Jurkat, Clone E6-1 (cell line): ENCODE results near the gene GOLGA8M. TPM values are rescaled to one million over a fixed set of nuclear protein-coding genes. Genes with fewer than 3 reads are reported as not detected.
"Not testable (repeated sequence)": the region's sequence is repeated elsewhere in the genome, so short reads cannot be mapped to it uniquely, and the experiment has no call there.

Experiments used
- DNase-seq: peaks from one replicate; pipeline ENCODE4 v3.0.0-alpha.2; 2011; ENCODE audit warnings: low read depth, low spot score
- H3K4me3 ChIP-seq: 2 replicates; pipeline ENCODE4 v1.5.1; 2011; ENCODE audit warnings: mild to moderate bottlenecking, low read length, control low read depth, moderate library complexity
- polyA plus RNA-seq: library from polyadenylated mRNA; unstranded; fragments of >200 nt; gene quantifications from one replicate; pipeline ENCODE4 v1.2.1, GENCODE V29; 2012; ENCODE audit warnings: missing spikeins; ENCODE audit not compliant: insufficient read length, insufficient read depth

Gene GOLGA8M
- polyA plus RNA-seq = not detected

DNA sequence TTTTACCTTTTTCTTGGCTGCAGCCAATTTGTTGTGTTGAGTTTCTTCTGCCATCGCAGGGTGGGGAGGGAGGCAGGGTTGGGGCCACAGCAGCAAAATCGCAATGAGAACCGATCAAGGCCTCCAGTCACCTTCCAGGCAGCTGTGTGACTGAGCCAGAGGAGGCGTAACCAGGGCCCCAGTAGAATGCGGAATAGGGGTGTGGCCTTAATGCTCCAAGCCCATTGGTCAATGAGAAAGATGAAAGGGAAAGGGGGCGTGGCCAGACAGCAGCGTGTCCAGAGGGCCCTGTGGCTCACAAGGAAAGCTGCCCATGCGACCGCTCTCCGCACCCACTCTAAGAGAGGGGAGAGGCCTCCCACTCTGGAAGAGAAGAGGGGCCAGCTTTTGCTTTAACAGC, at the start of gene GOLGA8M:
GOLGA8M (minus strand) TSS at position 152 of the 400 bp plus-strand sequence; CDS start at position 54, 98 bp downstream.
- not testable (repeated sequence) for DNase-seq, H3K4me3 ChIP-seq

DNA sequence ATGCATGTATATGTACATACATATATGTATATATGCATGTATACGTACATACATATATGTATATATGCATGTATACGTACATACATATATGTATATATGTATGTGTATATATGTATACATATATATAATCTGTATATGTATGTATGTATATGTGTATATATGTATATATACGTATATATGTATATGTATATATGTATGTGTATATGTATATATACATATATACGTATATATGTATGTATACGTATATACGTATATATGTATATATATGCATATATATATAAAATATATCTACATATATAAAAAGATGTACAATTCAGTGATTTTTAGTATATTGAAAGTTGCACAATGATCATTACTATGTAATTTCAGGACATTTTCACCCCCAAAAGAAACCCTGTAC, 30.7 kb upstream of the GOLGA8M start:
- not testable (repeated sequence) for H3K4me3 ChIP-seq

GRCh38 chr15:28738590-28739292, 26.5 kb upstream of the GOLGA8M start:
- not testable (repeated sequence) for H3K4me3 ChIP-seq, DNase-seq

More for the DNA sequence above, 30.7 kb upstream of the GOLGA8M start:
- not testable (repeated sequence) for DNase-seq

DNA sequence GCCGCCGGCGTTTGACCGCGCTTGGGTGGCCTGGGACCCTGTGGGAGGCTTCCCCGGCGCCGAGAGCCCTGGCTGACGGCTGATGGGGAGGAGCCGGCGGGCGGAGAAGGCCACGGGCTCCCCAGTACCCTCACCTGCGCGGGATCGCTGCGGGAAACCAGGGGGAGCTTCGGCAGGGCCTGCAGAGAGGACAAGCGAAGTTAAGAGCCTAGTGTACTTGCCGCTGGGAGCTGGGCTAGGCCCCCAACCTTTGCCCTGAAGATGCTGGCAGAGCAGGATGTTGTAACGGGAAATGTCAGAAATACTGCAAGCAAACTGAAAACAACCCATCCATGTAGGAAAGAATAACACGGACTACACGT, 26.0 kb upstream of the GOLGA8M start:
- H3K4me3 ChIP-seq, DNase-seq: not testable (repeated sequence)

DNA sequence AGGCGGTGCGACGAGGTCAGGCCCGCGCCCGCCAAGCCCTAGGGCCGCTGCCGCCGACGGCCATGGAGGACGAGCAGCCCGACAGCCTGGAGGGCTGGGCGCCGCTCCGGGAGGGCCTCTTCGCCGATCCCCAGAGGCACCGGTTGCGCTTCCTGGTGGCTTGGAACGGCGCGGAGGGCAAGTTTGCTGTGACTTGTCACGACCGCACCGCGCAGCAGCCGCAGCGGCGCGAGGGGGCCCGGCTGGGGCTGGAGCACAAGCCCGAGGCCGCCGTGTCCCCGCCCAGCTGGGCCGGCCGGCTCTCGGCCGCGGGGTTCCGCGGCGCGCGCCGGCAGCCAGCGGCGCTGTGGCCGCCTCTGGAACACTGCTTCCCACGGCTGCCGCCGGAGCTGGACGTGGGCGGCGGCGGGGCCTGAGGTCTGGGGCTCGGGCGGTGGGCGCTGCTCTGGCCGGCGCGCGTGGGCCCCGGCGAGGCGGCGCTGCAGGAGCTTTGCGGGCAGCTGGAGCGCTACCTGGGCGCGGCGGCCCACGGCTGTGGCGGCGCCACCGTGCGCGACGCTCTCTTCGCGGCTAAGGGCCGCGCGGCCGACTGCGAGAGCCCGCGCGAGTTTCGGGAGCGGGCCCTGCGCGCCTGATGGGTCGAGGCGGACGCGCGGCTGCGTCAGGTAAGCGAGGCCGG, 25.4 kb upstream of the GOLGA8M start:
- not testable (repeated sequence) for H3K4me3 ChIP-seq, DNase-seq

DNA sequence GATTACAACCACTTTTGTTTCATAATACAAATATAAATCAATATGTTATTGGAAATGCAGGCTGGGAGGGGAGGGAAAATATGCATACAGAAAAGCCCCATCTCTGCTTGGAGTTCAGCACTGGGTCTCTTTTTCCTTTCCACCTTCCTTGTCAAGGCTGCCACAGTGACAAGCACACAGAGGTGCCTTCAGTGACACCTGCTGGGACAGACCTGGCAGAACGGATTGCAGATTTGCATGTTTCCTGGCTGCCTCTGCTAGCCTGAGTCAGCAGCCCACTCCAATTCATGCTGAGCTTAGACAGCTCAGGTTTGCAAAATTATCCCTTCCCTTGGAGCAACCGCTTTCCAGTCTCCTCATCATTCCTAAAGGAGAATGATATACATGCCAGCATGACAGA, 15.8 kb upstream of the GOLGA8M start:
- peak; percentile 1 for DNase-seq

GRCh38 chr15:28727026-28727425, 14.8 kb upstream of the GOLGA8M start:
- H3K4me3 ChIP-seq, DNase-seq: not testable (repeated sequence)

More for the DNA sequence above, 15.8 kb upstream of the GOLGA8M start:
- not testable (repeated sequence) for H3K4me3 ChIP-seq

DNA sequence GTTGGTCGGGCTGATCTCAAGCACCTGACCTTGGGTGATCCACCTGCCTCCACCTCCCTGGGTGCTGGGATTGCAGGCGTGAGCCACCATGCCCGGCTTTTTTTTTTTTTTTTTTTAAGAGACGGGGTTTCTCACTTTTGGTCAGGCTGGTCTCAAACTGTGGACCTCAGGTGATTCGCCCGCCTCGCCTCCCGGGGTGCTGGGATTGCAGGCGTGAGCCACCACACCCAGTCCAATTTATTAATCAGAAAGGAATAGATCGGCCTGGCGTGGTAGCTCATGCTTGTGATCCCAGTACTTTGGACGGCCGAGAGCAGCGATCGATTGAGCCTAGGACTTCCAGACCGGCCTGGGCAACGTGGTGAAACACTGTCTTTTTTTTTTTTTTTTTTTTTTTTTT, 13.9 kb upstream of the GOLGA8M start:
- no peak overlapping the region for H3K4me3 ChIP-seq

GRCh38 chr15:28725556-28725955, 13.3 kb upstream of the GOLGA8M start:
- H3K4me3 ChIP-seq = no peak overlapping the region
- DNase-seq = no peak

More for the DNA sequence above, 13.9 kb upstream of the GOLGA8M start:
- DNase-seq = no peak

DNA sequence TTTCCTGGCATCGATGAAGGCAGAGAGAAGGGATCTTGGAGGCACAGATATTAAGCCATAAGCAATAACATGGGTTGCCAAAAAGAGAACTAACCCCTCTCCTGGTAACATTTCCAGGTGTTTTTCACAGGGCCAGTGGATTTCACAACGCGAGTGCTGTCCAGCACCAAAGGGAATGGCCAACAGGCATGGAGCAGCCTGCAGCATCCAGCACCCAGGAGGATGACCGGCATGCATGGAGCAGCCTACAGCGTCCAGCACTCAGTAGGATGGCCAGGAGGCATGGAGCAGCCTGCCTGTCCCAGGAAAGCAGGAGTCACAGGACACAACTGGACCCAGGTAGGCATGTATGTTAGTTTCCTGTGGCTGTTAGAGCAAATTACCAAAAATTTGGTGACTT, 11.8 kb upstream of the GOLGA8M start:
- not testable (repeated sequence) for H3K4me3 ChIP-seq, DNase-seq

- DNase-seq, H3K4me3 ChIP-seq: not testable (repeated sequence)
These were observed 7.4 kb upstream of the GOLGA8M start for GRCh38 chr15:28719626-28720025.

DNA sequence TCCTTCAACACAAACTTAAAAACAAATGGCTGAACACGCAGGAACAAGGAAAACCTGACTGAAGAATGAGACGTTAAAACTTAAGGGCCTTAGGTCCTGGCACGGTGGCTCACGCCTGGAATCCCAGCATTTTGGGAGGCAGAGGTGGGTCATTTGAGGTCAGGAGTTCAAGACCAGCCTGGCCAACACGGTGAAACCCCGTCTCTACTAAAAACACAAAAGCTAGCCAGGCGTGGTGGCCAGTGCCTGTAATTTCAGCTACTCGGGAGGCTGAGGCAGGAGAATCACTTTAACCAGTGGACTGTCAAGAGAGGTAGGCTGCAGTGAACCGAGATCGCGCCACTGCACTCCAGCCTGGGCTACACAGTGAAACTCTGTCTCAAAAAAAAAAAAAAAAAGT, 6.4 kb upstream of the GOLGA8M start:
- DNase-seq, H3K4me3 ChIP-seq: not testable (repeated sequence)

GRCh38 chr15:28714176-28714575, 2.0 kb upstream of the GOLGA8M start:
- H3K4me3 ChIP-seq, DNase-seq: not testable (repeated sequence)

DNA sequence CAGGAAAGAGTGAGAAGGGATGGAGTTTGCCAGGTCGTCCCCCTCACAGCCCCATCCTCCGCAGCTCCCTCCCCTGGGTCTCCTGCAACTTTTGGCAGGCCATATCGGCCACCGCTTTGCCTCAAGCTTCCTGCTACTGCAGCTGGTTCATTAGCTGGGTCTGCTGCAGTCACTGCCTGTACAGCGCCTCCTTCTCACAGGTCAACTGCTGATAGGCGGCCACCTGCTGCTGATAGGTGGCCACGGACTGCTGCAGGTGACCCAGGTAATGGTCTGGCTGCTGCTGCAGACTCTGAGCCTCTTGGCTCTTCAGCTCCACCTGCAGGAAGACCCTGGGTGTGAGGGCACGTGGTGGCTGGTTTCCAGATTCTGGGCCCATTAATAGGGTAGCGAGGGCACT, 8.3 kb downstream of the GOLGA8M start:
- DNase-seq, H3K4me3 ChIP-seq: not testable (repeated sequence)

- DNase-seq, H3K4me3 ChIP-seq: not testable (repeated sequence)
These were observed 9.8 kb downstream of the GOLGA8M start for GRCh38 chr15:28702427-28702826.

GRCh38 chr15:28694006-28694751, 18.0 kb downstream of the GOLGA8M start:
- H3K4me3 ChIP-seq, DNase-seq: not testable (repeated sequence)

DNA sequence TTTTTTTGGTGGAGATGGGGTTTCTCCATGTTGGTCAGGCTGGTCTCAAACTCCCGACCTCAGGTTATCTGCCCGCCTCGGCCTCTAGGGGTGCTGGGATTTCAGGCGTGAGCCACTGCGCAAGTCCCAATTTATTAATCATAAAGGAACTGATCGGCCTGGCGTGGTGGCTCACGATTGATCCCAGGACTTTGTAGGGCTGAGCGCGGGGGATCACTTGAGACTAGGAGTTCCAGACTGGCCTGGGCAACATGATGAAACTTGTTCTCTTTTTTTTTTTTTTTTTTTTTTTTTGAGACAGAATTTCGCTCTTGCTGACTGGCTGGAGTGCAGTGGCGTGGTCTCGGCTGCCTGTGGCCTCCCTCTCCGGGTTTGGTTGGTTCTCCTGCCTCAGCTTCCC, 19.2 kb downstream of the GOLGA8M start:
- H3K4me3 ChIP-seq, DNase-seq: not testable (repeated sequence)

DNA sequence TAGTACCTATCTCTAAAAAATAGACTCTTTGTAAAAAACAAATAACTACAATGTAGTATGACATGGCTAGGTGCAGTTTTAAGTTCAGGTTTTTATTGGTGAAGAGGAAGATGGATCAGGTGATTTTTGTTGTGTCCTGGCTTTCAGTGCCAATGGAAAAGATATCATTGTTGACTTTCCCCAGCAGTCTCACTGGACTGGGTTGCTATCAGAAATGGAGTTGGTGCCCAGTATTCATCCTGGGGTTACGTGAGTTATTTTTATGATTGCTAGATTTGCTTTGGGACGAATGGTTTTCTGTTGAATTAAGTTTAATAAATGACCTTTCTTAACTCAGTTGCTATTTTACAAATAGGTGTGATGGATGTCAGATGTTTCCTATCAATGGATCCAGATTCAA, 38.7 kb downstream of the GOLGA8M start:
- H3K4me3 ChIP-seq, DNase-seq: not testable (repeated sequence)

DNA sequence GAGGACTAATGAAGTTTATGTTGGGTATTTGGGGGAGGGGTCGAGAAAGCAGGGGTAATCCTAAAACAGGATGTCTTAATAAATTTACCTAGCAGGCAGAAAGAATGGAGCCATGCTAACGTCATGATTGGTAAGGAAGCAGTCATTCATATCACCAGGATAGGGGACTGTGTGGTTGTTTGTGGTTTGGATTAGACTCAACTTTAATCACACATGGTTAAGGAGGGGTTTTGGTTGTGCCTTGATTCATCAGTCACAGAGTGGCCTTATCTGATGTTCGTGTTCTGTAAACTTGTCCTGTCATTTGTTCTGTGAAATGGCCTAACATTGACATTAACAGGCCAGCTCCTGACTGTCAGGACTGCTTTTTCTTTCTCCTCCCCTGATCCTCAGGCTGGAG, 40.1 kb downstream of the GOLGA8M start:
- DNase-seq, H3K4me3 ChIP-seq: not testable (repeated sequence)

DNA sequence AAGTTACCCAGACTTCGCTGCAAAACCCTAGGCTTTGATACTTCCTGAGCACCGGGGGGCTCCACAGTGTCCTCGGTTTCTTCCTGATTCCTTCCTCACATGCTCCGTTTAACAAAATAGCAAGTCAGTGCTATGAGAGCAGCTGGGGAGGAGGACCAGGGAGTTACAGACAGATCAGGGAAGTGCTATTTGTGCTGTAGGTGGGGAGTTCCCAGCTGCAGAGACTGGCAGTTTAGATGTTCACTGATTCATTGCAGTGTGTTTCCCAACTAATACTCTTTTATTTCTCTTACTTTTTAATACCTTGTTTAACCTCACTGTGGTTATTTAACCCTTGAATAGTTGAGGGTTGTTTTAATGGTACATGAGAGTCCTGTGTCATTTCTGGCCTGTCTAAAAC, 45.8 kb downstream of the GOLGA8M start:
- not testable (repeated sequence) for H3K4me3 ChIP-seq, DNase-seq
